OCI-LY1 (cell line): ENCODE measurements around the gene SECTM1.

ENCODE experiments used
- H2AFZ ChIP-seq: fragments of 200-600 bp; sonication (generic), shearing (Covaris generic); 2 replicates; pipeline ENCODE4 v1.6.0; 2014; ENCODE audit warnings: antibody characterized with exemption, mild to moderate bottlenecking, low read length
- H3F3A ChIP-seq: fragments of 200-600 bp; sonication (generic), shearing (Covaris generic); 2 replicates; pipeline ENCODE4 v1.6.0; 2014; ENCODE audit warnings: mild to moderate bottlenecking, antibody characterized with exemption, low read length, moderate library complexity; ENCODE audit not compliant: insufficient read depth
- H3K27ac ChIP-seq: fragments of 200-600 bp; sonication (generic); 2 replicates; pipeline ENCODE4 v1.5.1; 2014; ENCODE audit warnings: low read length, mixed run types, mild to moderate bottlenecking, low read depth; ENCODE audit not compliant: poor library complexity, severe bottlenecking
- H3K27me3 ChIP-seq: fragments of 200-600 bp; sonication (generic); 2 replicates; pipeline ENCODE4 v1.6.0; 2014; ENCODE audit warnings: antibody characterized with exemption, mild to moderate bottlenecking, low read length, moderate library complexity; ENCODE audit not compliant: insufficient read depth
- H3K36me3 ChIP-seq: fragments of 200-600 bp; sonication (generic); 2 replicates; pipeline ENCODE4 v1.6.1; 2014; ENCODE audit warnings: mild to moderate bottlenecking, antibody characterized with exemption, low read length, moderate library complexity, mixed read lengths; ENCODE audit not compliant: insufficient read depth
- H3K4me1 ChIP-seq: fragments of 200-600 bp; sonication (generic); 2 replicates; pipeline ENCODE4 v1.5.1; 2014; ENCODE audit warnings: mild to moderate bottlenecking, low read length, moderate library complexity; ENCODE audit not compliant: insufficient read depth, severe bottlenecking
- H3K4me2 ChIP-seq: fragments of 200-600 bp; sonication (generic), shearing (Covaris generic); 2 replicates; pipeline ENCODE4 v1.6.1; 2014; ENCODE audit warnings: low read length
- H3K4me3 ChIP-seq: fragments of 200-600 bp; sonication (generic); 2 replicates; pipeline ENCODE4 v1.5.1; 2014; ENCODE audit warnings: low read length, low read depth, mild to moderate bottlenecking, mixed read lengths; ENCODE audit not compliant: poor library complexity, severe bottlenecking
- H3K79me2 ChIP-seq: fragments of 200-600 bp; shearing (Covaris generic); 2 replicates; pipeline ENCODE4 v1.6.1; 2016; ENCODE audit warnings: mixed run types, low read length, mixed read lengths; ENCODE audit not compliant: insufficient read depth
- H3K9ac ChIP-seq: fragments of 200-600 bp; sonication (generic), shearing (Covaris generic); 2 replicates; pipeline ENCODE4 v1.6.1; 2014; ENCODE audit warnings: mild to moderate bottlenecking, low read length, mixed read lengths
- H3K9me2 ChIP-seq: fragments of 200-600 bp; sonication (generic), shearing (Covaris generic); 2 replicates; pipeline ENCODE4 v1.6.1; 2014; ENCODE audit warnings: low read depth, mild to moderate bottlenecking, low read length, mixed read lengths
- H3K9me3 ChIP-seq: fragments of 200-600 bp; shearing (Covaris generic); 2 replicates; pipeline ENCODE4 v1.6.1; 2014; ENCODE audit warnings: low read length, mixed read lengths
- H4K20me1 ChIP-seq: fragments of 200-600 bp; sonication (generic), shearing (Covaris generic); 2 replicates; pipeline ENCODE4 v1.6.0; 2016; ENCODE audit warnings: mild to moderate bottlenecking, low read length; ENCODE audit not compliant: insufficient read depth
- CTCF ChIP-seq: fragments of 200-600 bp; sonication (generic), shearing (Covaris generic); IDR thresholded peaks from 2 replicates; pipeline ENCODE4 v1.5.1; 2017; ENCODE audit warnings: mild to moderate bottlenecking, antibody characterized with exemption, low read length, moderate library complexity, mixed read lengths
- EZH2 ChIP-seq: fragments of 200-600 bp; sonication (generic), shearing (Covaris generic); IDR thresholded peaks from 2 replicates; pipeline ENCODE4 v1.8.0; 2017; ENCODE audit warnings: borderline replicate concordance, mixed run types, mild to moderate bottlenecking, antibody characterized with exemption, low read length, moderate library complexity, mixed read lengths

Gene SECTM1

GRCh38 chr17:82278308-82278707 lies 55.3 kb downstream of the SECTM1 start:
- no peaks in the 10 kb centered on the region for H3F3A ChIP-seq
- H3K9me2 ChIP-seq, result no peaks in the 10 kb centered on the region
- H4K20me1 ChIP-seq, result no peaks in the 10 kb centered on the region
- no peak overlapping the region for H3K4me3 ChIP-seq
- H3K27ac ChIP-seq, result no peak overlapping the region
- no peak overlapping the region for H3K4me2 ChIP-seq
- peaks cover 9% of the 10 kb centered on the region for H3K27me3 ChIP-seq
- H3K36me3 ChIP-seq, result no peaks in the 10 kb centered on the region
- TF ChIP-seq CTCF (no peak), EZH2 (no peak)
- H3K4me1 ChIP-seq, result peaks cover 35% of the 10 kb centered on the region
- H2AFZ ChIP-seq, result no peak overlapping the region
- no peaks in the 10 kb centered on the region for H3K79me2 ChIP-seq
- no peak overlapping the region for H3K9ac ChIP-seq
- H3K9me3 ChIP-seq, result no peaks in the 10 kb centered on the region

DNA sequence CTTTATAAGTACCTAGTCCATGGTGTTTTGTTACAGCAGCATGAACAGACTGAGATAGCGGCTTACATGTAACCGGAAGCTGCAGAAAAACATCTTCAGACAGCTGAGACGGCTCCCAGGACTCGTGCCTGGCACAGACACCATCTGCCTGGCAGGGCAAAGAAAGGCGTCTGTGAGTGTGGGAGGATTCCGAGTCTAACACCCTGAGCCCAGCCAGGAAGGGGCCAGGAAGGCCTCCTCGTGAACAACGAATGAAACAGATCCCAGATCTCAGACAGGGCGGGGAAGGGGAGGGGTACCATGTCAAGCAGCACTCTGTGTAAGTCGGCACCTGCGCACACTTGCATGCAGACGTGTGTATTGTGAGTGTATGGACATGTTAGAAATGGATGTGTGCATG lies 55.7 kb downstream of the SECTM1 start:
- Histone ChIP-seq H3K4me1 (peaks cover 35% of the 10 kb centered on the region), H3K36me3 (no peaks in the 10 kb centered on the region), H3K4me3 (no peak overlapping the region), H3K4me2 (no peak overlapping the region), H3F3A (no peaks in the 10 kb centered on the region), H3K9me2 (no peaks in the 10 kb centered on the region), H2AFZ (no peak overlapping the region), H3K9ac (no peak overlapping the region), H3K27ac (no peak overlapping the region), H3K9me3 (no peaks in the 10 kb centered on the region), H3K27me3 (peaks cover 9% of the 10 kb centered on the region), H3K79me2 (no peaks in the 10 kb centered on the region; the same call in 1 of the 2 replicates), H4K20me1 (no peaks in the 10 kb centered on the region)
- no peak for TF ChIP-seq EZH2
- TF ChIP-seq CTCF, result no peak

DNA sequence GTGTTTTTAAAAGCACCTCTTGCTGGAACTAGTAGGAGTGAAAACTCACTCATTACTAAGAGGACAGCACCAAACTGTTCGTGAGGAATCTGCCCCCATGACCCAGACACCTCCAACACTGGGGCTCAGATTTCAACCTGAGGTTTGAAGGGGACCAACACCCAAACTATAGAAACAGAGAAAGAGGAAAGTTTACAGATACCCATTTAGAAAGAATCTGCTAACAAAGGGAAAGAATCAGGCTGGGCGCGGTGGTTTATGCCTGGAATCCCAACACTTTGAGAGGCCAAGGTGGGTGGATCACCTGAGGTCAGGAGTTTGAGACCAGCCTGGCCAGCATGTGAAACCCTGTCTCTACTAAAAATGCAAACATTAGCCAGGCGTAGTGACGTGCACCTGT lies 56.6 kb downstream of the SECTM1 start:
- Histone ChIP-seq H3K79me2 (peaks cover 7% of the 10 kb centered on the region), H3K27ac (no peak overlapping the region), H3K4me3 (no peak overlapping the region), H3K9me3 (no peaks in the 10 kb centered on the region), H3K9ac (no peak overlapping the region), H4K20me1 (no peaks in the 10 kb centered on the region), H3K36me3 (peaks cover 4% of the 10 kb centered on the region), H3F3A (no peaks in the 10 kb centered on the region), H3K9me2 (no peaks in the 10 kb centered on the region), H3K4me2 (no peak overlapping the region), H3K27me3 (peaks cover 9% of the 10 kb centered on the region), H2AFZ (no peak overlapping the region), H3K4me1 (peaks cover 41% of the 10 kb centered on the region)
- no peak for TF ChIP-seq EZH2
- TF ChIP-seq CTCF, result no peak
